D721Med (cell line): ENCODE measurements around the gene TRAK1.

Source experiments
- DNase-seq: peaks from one replicate; pipeline ENCODE4 v3.0.0; 2011; ENCODE audit warnings: low spot score; ENCODE audit not compliant: insufficient read length
- FAIRE-seq: peaks from 2 replicates; lab custom pipeline; 2011; peaks lifted over from hg19 to GRCh38; lab: Jason Lieb, UNC
- TF ChIP-seq, protein P1 (sequence below): IDR thresholded peaks from 2 replicates; pipeline ENCODE4 v1.5.1; 2012; ENCODE audit warnings: mild to moderate bottlenecking, control low read depth; ENCODE audit not compliant: insufficient read depth; ENCODE audit errors: missing control alignments

The TRAK1 gene

DNA sequence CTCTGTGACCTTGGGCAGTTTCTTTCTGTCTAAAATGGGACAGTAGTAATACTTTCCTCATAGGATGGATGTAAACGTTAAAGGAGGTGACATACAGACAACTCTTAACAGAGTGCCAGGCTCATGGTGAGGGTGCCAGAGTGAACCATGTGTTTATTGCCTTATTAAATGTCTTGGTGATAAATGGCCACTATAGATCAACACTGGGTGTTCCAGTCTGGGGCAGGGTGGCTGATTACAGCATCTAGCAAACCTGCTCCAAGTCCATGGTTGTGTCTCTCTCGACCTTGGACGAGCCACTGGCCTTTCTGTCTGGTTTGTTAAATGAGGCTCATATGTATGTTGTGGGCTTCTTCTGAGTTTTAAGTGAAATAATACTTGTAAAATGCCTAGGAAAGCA lies 75.1 kb downstream of the TRAK1 start:
- TF ChIP-seq, protein P1, sequence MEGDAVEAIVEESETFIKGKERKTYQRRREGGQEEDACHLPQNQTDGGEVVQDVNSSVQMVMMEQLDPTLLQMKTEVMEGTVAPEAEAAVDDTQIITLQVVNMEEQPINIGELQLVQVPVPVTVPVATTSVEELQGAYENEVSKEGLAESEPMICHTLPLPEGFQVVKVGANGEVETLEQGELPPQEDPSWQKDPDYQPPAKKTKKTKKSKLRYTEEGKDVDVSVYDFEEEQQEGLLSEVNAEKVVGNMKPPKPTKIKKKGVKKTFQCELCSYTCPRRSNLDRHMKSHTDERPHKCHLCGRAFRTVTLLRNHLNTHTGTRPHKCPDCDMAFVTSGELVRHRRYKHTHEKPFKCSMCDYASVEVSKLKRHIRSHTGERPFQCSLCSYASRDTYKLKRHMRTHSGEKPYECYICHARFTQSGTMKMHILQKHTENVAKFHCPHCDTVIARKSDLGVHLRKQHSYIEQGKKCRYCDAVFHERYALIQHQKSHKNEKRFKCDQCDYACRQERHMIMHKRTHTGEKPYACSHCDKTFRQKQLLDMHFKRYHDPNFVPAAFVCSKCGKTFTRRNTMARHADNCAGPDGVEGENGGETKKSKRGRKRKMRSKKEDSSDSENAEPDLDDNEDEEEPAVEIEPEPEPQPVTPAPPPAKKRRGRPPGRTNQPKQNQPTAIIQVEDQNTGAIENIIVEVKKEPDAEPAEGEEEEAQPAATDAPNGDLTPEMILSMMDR, result no peak
- FAIRE-seq (no peak), DNase-seq (no peak)

DNA sequence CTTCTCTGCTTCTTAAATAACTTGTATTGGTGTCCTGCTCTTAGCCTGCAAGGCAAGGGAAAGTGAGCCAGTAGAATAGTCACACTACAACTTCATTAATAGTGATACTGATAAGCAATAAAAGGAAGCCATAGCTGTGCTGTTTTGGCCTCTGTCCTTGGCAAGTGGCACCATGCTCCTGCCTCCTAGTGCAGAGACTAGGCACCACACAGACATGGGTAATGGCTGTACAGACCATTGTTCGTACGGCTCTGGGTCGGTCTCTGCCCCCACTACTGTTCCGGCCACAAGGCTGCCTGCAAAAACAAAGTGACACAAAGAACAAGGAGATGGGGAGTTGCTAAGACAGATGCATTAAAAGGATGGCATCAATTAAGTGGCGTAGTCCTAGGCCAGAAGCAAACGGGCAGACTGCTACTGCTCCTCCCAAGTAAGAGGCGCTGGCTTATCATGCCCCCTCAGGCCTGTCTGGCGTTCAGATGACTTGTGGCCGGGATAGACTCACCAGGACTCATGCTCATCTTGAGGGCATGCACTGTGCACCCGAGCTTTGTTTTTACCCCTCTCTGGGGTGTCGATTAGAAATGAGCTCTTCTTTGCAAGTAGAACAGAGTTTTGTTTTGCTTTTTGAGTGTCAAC lies 75.6 kb downstream of the TRAK1 start:
- no peak for FAIRE-seq
- TF ChIP-seq, protein P1, result no peak

DNA sequence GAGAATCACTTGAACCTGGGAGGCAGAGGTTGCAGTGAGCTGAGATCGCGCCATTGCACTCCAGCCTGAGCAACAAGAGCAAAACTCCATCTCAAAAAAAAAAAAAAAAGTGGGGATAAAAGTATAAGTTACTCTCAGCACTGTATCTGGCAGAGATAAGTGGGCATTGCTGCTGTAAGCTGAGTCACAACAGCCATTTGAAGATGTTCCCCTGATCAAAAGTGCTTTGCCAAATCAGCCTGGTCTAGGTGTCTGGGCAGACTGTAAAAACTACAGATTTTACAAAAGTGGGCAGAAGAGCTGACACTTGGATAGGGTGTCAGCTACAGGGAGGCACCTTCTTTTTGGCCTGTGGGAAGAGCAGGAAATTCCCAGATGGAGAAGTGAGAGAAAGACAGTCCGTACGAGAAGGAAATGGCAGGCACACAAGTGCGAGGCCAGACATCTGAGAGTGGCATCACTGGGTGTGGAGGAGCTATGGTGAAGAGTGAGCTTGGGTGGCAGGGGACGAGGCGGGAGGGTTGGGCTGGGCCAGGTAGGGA lies 78.5 kb downstream of the TRAK1 start:
- DNase-seq (no peak), FAIRE-seq (no peak)
- TF ChIP-seq, protein P1, result no peak

More for the DNA sequence above, 75.6 kb downstream of the TRAK1 start:
- no peak for DNase-seq

DNA sequence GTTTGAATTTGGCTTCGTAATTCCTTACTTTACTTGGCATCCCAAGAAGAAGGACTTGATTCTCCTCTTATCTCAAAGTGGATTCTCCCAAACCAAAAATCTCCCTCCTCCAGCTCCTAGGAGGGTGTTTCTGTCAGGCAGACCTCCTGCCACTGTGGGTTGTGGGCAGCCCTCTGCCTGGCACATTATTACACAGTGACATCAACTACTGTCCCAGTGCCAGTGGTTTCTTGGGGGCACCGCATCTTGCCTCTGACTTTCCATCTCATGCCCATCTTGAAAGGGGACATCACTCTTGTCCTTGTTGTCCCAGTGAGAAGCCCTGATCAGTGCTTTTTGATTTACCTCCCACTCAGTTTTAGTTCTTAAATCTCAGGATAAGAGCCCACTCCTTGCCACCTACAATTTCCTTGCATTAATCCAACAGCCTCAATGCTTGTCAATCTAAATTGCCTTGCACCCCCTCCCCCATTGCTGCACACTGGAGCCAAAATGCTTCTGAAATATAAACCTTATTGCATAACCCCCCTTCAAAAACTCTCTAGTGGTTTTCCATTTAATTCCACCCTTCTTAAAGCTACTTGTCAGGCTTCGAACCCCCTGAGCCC lies 81.0 kb downstream of the TRAK1 start:
- FAIRE-seq (no peak), DNase-seq (no peak)
- TF ChIP-seq, protein P1, result no peak

DNA sequence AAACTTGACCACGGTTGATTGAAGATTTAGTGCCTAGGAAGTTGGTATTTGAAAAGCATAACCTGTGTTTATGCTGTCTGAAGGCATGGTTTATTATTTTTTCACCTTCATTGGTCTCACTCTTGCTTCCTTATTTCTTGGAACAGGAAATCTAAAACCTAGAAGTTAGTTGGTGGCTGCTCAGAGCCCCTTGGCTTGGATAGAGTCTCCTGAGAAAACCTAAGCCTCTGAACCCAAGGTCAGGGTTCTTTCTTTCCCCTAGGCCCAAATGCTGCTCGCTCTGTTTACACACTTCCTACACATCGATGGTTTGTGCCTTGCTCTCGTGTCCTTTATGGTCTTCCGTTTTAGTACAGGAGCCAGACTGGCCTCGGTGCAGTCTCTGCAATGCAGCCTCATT lies 82.2 kb downstream of the TRAK1 start:
- FAIRE-seq, result no peak
- TF ChIP-seq, protein P1, result no peak

DNA sequence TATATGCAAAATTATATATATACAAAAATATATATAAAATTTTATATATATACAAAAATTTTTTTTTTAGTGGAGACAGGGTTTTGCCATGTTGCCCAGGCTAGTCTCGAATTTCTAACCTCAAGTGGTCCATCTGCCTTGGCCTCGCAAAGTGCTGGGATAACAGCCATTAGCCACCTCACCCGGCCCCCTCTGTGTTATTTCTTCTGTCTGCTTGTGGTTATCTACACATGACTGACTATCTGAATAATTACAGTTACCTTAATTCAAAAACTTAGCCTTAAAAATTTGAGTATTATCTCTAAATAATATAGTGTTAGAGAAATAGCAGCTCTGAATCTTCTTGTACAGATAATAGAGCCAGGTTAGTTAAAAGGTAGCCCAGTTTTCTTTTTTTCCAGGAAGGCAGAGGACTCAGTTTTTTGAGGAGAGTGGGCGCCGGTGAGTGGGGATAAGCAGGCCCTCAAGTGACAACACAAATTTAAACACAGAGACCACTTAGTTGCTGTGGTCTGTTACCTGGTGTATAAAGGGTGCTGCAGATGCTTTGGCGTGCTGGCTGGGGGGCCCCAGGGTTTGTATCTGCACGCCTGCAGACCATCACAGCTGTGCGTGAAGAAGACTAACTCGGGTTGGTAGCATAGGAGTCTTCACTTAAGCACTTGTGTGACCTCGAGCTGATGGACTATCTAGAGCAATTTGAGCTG lies 83.7 kb downstream of the TRAK1 start:
- DNase-seq (no peak), FAIRE-seq (no peak)
- TF ChIP-seq, protein P1, result no peak

More for the DNA sequence above, 82.2 kb downstream of the TRAK1 start:
- no peak for DNase-seq
